GM21825 (cell line): ENCODE measurements around the gene PARP16.
"Not testable (repeated sequence)": the region's sequence is repeated elsewhere in the genome, so short reads cannot be mapped to it uniquely, and the experiment has no call there.

ENCODE experiments used
- ATAC-seq: cut with Tn5 transposase; IDR thresholded peaks from one replicate; pipeline ENCODE4 v1.9.1; 2021; ENCODE audit warnings: mild to moderate bottlenecking, moderate library complexity; ENCODE audit not compliant: unreplicated experiment

PARP16 gene

DNA sequence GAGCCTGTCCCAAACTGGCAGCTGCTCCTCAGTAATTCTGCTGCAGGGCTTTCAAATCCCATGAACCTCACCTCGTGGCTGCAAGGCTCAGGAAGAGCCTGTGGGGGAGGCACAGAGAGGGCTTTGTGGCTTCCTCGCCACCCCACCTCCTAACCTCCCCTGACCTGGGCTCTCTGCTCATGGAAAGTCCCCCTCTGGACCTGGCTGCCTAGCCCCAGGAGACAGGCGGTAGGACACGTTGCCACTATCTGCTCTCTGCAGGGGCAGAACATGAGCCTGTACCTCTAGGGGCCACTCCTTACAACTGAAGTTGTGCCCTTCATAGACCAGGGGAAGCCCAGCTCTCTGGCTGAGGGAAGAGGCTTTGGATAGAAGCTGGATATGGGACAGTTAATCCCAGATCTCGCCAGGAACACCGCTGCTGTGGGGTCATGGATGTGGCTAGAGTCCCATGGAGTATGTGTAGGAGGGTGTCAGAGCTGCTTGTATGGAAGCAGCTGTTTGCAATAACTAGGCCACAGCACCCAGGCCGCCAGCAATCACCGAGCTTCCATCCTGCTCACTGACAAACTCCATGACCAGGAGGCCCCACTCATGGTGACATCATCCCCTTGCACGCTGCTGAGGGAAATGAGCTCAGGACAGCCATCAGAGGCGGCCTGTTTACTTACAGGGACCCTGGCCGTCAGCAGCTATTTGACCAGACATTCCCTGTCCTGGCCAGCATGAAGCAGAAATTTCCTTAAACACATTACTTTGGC lies 41.4 kb downstream of the PARP16 start:
- ATAC-seq: no peak

DNA sequence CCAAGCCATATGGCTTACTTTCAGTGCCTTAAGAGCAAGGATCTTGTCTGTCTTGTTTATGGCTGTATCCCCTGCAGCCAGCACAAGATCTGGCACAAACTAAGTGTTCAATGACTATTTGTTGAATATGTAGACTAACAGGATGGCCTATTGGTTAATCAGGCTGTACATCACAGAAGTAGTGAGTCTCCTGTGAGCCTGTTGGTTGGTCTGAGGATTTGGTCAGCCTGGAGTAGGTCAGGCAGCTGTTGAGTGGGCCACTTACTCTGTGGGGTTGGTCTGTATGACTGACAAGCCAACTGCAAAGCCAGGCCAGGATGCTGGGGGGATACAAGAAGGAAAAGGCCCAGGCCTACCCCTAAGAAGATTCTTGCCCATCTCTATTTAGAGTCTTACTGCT lies 42.0 kb downstream of the PARP16 start:
- ATAC-seq: no peak

DNA sequence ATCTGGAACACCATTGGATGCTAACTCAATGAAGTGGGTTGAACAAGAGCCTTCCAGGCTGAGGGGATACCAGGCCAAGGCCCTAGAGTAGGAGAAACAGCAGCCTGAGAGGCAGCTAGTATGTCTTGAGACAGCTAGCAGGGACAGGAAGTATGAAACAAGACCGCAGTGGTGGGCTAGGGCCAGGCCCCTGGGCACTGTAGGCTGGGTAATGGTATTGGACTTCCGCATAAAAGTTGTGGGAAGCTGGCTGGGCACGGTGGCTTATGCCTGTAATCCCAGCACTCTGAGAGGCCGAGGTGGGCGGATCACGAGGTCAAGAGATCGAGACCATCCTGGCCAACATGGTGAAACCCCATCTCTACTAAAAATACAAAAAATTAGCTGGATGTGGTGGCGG lies 50.2 kb downstream of the PARP16 start:
- ATAC-seq: not testable (repeated sequence)

DNA sequence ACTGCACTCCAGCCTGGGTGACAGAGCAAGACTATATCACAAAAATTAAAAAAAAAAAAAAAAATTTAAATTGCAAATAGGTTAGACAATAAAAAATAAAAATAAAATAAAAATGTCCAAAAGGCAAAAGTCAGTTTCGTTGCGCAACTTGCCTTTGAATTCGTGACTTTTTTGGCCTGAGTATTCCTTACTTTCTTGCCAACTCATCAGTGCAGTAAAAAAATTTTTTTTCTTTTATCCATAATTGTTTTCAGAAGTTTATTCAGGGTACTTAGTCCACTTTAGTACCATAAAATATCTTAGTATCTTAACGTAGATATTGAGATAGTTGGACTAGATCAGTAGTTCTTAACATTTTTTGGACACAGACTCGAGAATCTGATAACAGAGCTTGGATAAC lies 53.0 kb downstream of the PARP16 start:
- no peak for ATAC-seq

DNA sequence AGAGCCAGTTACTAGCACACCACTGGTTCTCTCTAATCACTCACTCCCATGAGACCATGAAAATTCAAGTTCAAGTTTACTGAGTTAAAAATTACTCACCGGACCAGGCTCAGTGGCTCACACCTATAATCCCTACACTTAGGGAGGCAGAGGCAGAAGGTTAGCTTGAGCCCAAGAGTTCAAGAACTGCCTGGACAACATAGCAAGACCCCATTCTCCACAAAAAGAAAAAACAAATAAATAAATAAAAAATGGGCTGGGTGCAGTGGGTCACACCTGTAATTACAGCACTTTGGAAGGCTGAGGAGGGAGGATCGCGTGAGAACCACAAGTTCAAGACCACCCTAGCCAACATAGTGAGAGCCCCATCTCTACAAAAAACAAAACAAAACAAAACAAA lies 54.2 kb downstream of the PARP16 start:
- ATAC-seq: no peak

DNA sequence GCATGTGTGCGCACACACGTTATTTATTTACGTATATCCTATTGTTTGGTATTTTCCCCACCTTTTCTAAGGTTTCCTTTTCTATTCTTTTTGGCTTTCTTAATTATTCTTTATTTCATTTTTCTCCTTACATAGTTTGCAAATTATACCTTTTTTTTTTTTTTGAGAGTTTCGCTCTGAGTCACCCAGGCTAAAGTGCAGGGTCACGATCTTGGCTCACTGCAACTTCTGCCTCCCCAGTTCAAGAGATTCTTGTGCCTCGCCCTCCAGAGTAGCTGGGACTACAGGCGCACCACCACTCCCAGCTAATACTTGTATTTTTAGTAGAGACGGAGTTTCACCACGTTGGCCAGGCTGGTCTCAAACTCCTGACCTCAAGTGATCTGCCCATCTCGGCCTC lies 55.4 kb downstream of the PARP16 start:
- ATAC-seq: no peak

DNA sequence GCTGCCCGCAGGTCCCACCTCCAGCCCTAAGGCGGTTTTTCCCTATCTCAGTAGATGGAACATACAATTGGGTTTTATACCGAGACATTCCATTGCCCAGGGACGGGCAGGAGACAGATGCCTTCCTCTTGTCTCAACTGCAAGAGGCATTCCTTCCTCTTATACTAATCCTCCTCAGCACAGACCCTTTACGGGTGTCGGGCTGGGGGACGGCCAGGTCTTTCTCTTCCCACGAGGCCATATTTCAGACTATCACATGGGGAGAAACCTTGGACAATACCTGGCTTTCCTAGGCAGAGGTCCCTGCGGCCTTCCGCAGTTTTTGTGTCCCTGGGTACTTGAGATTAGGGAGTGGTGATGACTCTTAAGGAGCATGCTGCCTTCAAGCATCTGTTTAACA lies 59.8 kb downstream of the PARP16 start:
- ATAC-seq: not testable (repeated sequence)

DNA sequence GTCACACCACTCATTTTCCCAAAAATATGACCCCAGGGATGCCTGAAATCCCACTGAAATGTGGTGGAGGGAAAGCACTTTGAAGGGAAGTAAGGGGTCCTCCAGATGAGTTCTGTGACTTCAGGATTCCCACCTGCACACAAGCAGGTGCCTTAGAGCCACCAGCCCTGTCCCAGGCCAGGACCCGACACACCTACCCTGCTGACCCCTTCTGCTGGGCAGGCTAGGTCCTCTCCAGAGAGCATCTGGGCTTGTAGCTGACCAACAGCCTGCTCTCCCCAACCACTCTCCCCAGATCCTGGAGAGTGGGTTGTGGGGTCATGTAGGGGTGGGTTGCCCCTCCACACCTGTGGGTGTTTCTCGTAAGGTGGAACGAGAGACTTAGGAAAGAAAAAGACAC lies 60.5 kb downstream of the PARP16 start:
- ATAC-seq: no peak

DNA sequence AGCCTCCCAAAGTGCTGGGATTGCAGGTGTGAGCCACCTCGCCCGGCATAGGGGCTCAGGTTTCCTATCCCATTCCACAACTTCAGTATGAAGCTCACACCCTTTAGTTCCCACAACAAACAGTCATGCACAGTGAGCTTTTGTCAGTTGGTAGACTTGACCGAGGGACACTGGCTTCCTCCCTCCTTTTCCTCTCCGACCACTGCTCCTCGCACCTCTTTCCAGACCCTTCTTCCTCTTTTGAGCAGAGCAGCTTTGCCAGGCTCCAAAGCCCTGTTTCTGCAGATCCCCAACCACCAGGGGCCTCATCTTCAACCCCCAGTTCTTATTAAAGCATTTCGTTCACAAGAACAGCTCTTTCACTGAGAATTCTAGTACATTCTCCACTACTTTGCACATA lies 62.7 kb downstream of the PARP16 start:
- ATAC-seq: no peak

DNA sequence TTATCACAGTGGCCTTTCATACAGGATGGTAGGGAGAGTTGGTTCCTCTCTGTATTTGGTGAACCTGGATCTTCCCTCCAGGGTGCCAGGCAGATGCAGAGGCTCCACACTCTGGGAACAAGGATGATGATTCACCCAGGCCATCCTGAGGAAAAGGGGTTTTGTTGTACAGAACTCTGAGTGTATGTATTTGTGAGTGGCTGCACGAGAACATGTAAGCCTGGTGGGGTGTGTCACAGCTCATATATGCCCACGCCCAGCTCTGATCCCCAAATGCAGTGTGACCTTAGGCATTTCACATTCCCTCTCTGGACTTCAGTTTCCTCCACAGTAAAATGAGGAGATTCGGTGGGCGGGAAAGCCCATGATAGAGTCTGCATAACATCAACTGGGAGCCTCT lies 63.8 kb downstream of the PARP16 start:
- no peak for ATAC-seq

DNA sequence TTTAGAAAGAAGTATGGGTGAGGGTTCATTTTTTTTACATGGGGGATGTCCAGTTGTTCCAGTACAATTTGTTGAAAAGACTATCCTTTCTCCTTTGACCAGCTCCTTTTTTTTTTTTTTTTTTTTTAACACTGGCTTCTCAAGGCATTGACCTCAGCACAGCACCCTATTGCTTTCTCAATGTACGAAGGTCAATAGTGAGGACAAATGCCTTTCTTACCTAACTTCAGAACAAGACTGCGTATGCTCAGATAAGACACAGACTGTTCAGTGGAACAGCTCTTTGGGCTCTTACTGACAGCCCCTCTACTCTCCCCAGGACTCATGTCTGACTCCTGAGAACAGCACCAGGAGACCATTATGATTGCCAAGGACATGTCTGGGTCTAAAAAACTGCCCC lies 65.0 kb downstream of the PARP16 start:
- ATAC-seq: no peak

DNA sequence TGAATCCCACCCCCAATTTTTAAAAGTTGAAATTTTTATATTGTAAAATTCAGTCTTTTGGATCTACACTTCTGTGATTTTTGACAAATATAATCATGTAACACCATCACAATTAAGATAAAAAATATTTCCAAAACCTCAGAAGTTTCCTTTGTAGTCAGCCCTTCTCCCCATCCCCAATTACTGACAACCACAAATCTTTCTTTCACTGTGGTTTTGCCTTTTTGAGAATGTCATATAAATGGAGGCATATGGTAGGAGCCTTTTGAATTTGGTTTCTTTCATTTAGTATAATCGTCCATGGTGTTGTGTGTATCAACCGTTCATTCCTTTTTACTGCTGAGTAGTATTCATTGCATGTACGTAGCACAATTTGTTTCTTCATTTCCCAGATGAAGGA lies 67.5 kb downstream of the PARP16 start:
- no peak for ATAC-seq

DNA sequence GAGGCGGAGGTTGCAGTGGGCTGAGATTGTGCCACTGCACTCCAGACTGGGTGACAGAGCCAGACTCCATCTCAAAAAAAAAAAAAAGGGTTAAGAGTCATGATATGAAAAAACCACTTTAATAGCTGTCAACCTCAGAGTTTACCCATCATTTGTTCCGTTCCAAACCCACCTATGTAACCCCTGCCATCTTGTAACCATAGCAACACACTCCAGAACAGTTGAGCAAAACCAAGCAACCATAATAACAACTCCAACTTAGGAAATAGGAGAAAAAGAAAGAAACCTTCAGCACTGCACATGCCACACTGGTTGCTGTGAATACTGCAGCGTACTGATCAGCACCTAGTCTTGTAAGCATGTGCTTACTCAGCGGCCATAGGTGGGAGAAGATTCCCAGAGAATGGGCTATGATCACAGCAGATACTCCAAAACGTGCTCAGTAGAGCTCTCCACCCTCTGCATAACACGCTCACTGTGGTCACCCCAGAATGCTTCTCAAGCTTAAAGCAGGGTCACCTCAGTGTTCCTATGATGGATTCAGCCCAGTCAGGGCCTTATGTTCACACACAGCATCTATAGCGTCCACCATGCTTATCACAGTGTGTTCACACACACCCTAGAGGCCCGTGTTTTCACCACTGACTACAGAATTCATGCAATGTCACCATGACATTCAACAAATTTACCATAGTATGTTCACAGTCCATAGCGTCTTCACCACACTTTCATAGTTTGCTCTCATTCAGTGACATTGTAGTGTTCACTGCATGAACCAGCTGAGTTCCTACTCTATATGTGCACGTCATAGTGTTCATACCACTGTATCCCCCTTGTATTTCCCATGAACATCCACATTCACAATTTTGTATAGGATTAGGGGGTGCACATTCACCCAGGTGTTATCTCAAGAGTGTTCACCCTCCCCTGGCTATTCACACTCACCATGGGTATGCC lies 68.9 kb downstream of the PARP16 start:
- ATAC-seq: no peak

DNA sequence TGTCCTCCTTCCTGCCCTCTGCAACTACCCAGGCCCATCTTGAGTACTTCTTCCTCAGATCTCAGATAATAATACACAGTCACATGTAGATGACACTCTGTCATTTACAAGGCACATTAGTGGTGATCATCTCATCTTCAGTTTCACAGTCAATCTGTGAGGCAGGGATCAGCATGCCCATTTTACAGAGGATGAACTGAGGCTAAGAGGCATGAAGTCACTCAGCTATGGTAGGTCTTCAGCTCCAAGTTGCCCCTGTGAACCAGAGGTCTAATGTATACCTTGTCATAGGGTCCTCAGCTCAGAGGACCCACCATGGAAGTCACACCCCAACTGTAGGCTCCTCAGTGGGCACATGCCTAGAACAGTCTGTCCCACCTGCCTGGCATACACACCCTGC lies 71.2 kb downstream of the PARP16 start:
- ATAC-seq: no peak

DNA sequence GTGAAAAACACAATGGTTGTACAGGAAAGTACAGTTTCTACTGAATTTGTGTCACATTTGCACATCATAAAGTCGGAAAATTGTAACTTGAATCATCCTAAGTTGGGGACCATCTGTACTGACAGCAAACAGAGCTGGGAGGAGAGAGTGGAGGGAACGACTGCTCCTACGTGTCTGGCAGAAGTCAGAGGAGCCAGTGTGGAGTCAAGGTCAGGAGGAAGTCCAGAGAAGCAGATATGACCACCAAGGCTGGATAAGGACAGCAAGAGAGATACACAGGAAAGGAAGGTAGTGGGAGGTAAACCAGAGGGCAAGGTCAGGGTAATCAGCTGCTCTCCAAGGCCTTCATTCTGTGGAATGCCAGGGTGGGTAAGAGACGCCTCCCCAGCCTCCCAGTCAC lies 72.7 kb downstream of the PARP16 start:
- ATAC-seq: no peak

DNA sequence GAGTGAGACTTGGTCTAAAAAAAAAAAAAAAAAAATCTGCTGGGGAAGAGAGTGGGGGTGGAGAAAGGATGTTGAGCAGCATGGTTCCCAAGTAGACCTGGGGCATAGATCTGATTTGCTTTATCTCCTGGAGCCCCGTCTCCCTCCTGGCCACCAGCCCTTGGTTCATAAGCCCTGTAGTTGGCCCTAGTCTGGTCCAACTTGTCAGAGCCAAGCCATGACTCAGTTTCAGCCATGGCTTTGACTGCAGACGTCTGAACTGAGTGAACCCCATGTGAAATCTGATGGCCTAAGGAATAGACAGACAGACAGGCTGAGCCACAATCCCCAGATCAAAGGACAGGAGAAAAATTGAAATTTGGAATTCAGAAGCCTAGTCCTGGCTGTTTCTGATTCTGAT lies 73.4 kb downstream of the PARP16 start:
- ATAC-seq: no peak

DNA sequence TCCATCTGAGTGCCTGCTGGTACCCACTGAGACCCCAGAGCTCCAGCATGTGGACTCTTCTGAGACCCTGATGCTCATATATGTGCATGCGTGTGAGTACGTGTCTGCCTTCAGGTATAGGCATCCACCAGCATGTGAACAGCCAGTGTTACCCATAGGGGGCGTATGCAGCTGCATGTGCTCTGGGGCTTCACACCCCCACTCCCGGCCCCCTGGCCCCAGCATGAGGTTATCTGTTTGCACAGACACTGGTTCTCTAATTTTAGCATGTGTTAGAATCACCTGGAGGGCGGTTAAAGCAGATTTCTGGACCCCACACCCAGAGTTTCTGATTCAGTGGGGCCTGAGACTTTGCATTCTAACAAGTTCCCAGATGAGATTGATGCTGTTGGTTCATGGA lies 74.6 kb downstream of the PARP16 start:
- no peak for ATAC-seq

DNA sequence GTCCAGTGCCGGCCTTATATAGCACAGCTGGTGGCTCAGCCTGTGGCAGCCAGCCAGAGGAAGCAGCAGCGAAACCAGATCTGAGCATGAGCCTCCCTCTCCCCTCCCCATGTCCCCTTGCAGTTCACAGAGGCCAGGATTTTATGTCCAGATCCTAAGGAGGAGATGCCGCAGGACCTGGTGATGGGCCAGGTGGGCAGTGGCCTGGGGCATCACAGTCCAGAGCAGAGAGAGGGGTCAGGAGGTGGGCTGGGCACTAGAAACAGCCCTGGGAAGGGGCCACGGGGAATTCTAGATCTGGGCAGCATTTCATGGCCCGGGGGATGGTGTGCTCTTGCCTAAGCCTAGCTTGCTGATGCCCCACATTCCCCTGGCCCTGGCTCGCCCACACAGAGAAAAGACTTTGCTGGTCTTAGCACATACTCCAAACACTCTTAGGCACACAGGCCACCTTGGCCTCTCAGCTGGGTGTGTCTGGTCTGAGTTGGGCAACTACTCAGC lies 75.2 kb downstream of the PARP16 start:
- ATAC-seq: no peak

DNA sequence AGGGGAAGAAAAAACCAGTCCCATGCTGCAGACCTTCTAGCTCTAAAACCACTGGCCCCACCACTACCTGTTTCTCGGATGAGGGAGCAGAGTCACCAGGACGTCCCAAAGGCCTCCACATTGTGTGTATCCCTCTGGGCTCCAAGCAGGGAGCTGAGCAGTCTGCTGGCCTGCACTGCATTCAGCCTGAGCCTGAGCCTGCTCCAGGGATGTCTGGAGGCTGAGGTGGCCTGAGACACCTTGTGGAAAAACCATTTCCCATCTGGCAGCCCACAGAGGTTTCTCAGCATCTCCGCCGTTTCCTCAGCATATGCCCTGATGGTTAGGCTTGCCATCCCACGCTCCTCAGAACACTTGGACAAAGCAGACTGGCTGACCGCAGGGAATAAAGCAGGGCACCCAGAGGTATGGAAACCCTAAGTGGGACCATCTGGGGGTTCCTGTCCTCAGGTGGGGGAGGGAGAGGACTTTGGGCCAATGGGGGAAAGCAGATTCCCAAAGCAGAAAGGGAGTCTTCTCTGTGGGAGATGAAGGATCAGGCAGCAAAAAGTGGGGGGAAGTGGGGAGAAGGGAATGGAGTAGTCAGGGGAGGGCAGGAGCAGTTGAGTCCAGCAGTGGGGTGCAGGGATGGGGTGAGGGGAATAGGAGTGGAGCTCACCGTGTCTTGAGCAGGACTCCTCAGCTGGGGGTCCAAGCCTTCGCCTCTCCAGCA lies 75.8 kb downstream of the PARP16 start, which contains the start of gene CILP:
Gene CILP (minus strand): TSS at position 704 of the 712 bp plus-strand sequence. CDS start 1,718 bp downstream, outside the sequence.
- no peak for ATAC-seq

DNA sequence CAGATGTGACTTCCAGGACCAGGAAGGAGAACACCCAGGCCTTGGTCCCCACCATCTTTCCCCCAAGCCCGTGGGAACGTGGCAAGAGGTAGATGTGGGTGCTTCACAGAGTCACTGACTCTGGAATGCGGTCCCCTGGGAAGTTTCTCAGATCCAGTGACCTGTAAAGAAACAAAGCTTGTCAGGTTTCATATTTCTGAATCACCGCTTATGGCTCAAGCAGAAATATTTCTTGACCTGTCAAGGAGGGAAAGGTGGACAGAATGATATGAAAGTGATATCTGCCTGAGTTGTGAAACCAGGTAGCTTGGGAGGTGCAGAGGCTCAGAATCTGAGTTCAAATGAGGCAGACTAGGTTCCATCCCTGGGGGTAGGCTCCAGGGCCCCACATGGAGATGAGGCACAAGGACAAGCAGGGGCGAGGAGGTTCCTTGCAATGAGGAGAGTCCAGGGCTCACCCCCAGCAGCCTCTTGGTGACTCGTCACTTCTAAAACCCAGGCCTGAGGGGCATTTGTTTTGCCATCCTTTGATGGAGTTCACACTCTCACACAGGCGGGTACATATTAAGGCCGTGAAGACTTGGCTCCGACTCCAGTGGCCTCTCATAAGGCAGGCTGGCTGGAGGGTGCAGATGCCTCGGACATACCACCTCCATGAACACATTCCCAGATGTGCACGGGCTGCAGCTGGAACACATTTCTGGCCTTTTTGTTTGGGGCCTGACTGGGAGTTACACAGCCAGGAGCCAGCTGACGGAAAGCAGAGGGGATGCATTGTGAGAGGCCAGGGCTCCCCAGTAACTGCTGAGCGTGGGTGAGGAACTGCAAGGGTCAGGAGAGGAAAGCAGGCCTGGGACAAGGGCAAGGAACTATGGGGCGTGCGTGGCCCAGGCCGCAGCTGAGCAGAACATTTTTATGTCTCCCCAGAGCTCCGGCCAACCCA lies 76.7 kb downstream of the PARP16 start:
- ATAC-seq: no peak
